AG04450 (cell line): ENCODE measurements around the gene PHF13. TPM values are rescaled to one million over a fixed set of nuclear protein-coding genes. Genes with fewer than 3 reads are reported as not detected.

Source experiments
- CTCF ChIA-PET: fragments of 300-600, 350-600 bp; formaldehyde crosslinking; extraction: SDS; loops from one replicate; lab custom pipeline; 2022; ENCODE audit warnings: antibody characterized with exemption, inconsistent platforms; lab: Charles Lee
- POLR2A ChIA-PET: fragments of 350-600 bp; formaldehyde crosslinking; extraction: SDS; loops from one replicate; lab custom pipeline; 2021; ENCODE audit warnings: antibody characterized with exemption, inconsistent platforms; lab: Yijun Ruan, JAX
- DNase-seq: peaks from one replicate; pipeline ENCODE4 v3.0.0-alpha.2; 2011; ENCODE audit warnings: low read depth, low spot score
- H3K27ac ChIP-seq: one replicate; pipeline ENCODE4 v1.5.1; 2012; ENCODE audit warnings: low read depth, low read length, control low read depth
- H3K27me3 ChIP-seq: one replicate; pipeline ENCODE4 v1.6.0; 2012; ENCODE audit warnings: low read length; ENCODE audit not compliant: control insufficient read depth, insufficient read depth
- H3K4me3 ChIP-seq: 2 replicates; pipeline ENCODE4 v1.5.1; 2011; ENCODE audit warnings: mild to moderate bottlenecking, low read depth, low read length, control low read depth
- H3K9me3 ChIP-seq: 2 replicates; pipeline ENCODE4 v1.5.1; 2012; ENCODE audit warnings: low read length; ENCODE audit not compliant: control insufficient read depth, insufficient read depth
- polyA plus RNA-seq: library from polyadenylated mRNA; depleted of rRNA; stranded (reverse); fragments of >200 nt; gene quantifications from 2 replicates; pipeline ENCODE4 v1.2.3, GENCODE V29; 2011
- TF ChIP-seq, protein P1 (sequence below): IDR thresholded peaks from 2 replicates; pipeline ENCODE4 v1.5.1; 2011; ENCODE audit warnings: low read depth, low read length, control low read depth, inconsistent platforms

PHF13 gene
- polyA plus RNA-seq, 1 experiment: 11.6 TPM

DNA sequence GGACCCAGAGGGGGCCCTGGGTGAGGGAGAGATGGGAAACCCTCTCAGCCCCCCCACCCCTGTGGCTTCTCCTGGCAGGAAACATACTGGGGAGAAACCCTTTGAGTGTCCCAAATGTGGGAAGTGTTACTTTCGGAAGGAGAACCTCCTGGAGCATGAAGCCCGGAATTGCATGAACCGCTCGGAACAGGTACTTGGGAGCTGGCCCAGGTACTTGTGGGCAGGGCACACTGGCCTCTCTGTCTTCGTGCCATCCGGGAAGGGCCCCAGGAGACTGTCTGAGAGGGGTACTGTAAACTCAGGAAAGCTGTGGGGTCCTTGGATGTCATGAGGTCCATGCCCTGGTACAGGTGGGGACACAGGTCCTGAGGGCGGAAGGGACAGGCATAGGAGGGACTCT lies 27.7 kb upstream of the PHF13 start:
- H3K27me3 ChIP-seq: no peaks in the 10 kb centered on the region
- ChIA-PET CTCF (no interaction called here), POLR2A (no interaction called here)
- no peak overlapping the region for H3K4me3 ChIP-seq
- no peaks in the 10 kb centered on the region for H3K9me3 ChIP-seq
- TF ChIP-seq, protein P1, sequence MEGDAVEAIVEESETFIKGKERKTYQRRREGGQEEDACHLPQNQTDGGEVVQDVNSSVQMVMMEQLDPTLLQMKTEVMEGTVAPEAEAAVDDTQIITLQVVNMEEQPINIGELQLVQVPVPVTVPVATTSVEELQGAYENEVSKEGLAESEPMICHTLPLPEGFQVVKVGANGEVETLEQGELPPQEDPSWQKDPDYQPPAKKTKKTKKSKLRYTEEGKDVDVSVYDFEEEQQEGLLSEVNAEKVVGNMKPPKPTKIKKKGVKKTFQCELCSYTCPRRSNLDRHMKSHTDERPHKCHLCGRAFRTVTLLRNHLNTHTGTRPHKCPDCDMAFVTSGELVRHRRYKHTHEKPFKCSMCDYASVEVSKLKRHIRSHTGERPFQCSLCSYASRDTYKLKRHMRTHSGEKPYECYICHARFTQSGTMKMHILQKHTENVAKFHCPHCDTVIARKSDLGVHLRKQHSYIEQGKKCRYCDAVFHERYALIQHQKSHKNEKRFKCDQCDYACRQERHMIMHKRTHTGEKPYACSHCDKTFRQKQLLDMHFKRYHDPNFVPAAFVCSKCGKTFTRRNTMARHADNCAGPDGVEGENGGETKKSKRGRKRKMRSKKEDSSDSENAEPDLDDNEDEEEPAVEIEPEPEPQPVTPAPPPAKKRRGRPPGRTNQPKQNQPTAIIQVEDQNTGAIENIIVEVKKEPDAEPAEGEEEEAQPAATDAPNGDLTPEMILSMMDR: no peak
- H3K27ac ChIP-seq: no peak overlapping the region
- DNase-seq: no peak

DNA sequence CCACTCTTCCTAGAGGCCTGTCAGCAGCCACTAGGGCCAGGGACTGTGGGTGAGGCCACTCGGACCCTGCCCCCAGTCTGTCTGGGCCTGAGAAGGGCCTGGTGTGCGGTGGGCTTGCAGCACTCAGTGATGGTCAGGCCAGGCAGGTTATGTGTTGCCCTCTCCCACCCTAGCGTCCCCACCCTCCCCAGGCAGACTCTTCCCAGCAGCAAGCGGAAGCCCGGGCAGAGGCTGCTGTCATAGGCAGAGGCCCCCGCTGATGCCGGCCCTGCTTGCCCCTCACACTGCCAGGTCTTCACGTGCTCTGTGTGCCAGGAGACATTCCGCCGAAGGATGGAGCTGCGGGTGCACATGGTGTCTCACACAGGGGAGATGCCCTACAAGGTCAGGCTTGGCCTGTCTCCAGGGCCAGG lies 27.1 kb upstream of the PHF13 start:
- TF ChIP-seq, protein P1: no peak
- H3K27ac ChIP-seq: no peak overlapping the region
- no peaks in the 10 kb centered on the region for H3K27me3 ChIP-seq
- no peak for DNase-seq
- H3K9me3 ChIP-seq: no peaks in the 10 kb centered on the region
- H3K4me3 ChIP-seq: no peak overlapping the region
- POLR2A ChIA-PET: interaction anchor here (1.6 kb wide), 1 partner anchor 16 kb away, joined by 6 read pairs; the partner anchor contains the start of gene KLHL21
- CTCF ChIA-PET: no interaction called here

DNA sequence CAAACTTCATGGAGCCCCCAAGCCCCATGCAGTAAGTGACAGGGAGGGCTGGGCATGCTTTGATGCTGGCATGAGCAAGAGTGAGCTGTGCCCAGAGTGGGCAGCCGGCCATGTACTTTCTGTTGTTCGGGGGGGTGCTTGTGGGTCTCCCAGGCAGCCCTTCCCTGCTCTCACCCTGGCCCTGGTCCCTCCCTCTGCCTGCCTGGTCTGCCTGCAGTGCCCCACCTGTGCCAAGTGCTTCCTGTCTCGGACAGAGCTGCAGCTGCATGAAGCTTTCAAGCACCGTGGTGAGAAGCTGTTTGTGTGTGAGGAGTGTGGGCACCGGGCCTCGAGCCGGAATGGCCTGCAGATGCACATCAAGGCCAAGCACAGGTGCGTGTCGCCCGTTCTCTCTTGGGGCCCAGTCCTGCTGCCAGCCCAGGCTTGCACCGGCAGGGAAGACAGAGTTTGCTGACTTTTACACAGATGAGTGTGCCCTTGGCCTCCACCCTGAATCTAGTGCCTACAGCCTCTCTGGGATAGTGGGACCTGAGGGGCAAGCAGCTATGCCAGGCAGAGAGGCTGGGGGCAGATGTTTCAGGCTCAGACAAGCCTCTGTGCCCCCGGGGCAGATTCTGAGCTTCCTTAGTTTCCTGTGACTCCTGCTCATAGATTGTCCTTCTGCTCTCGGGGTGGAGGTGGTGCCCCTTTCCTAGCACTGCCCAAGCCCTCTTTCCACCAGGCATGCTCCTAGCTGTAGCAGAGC lies 26.1 kb upstream of the PHF13 start:
- Histone ChIP-seq H3K9me3 (no peaks in the 10 kb centered on the region), H3K27me3 (no peaks in the 10 kb centered on the region), H3K4me3 (no peak overlapping the region), H3K27ac (no peak overlapping the region)
- TF ChIP-seq, protein P1: no peak
- no peak for DNase-seq
- ChIA-PET POLR2A (interaction anchor here (1.6 kb wide), 1 partner anchor 15 kb away, joined by 6 read pairs; the partner anchor contains the start of gene KLHL21), CTCF (no interaction called here)

DNA sequence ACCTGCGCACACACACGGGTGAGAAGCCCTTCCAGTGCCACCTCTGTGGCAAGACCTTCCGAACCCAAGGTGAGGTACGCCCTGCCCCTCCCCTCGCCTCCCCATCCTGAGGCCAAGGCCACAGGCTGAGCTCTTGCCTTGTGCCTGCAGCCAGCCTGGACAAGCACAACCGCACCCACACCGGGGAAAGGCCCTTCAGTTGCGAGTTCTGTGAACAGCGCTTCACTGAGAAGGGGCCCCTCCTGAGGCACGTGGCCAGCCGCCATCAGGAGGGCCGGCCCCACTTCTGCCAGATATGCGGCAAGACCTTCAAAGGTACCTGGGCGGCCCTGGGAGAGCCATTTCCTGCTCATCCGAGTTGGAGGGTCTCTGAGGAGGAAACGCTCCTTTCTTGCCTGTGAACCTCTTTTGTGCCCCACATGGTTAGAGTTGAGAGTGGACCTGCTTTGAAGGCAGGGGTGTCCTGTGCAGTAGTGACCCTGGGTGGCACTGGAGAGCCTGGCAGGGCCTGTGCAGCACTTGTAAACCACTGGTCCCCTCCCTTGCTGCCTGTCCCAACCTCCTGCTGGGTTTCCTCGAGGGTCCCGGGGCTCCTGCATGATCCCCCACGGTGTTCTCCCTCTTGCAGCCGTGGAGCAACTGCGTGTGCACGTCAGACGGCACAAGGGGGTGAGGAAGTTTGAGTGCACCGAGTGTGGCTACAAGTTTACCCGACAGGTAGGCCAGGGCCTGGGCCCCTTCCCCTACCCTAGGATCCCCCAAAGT lies 25.2 kb upstream of the PHF13 start:
- CTCF ChIA-PET: no interaction called here
- Histone ChIP-seq H3K27me3 (no peaks in the 10 kb centered on the region), H3K27ac (no peak overlapping the region), H3K9me3 (no peaks in the 10 kb centered on the region), H3K4me3 (no peak overlapping the region)
- no peak for DNase-seq
- POLR2A ChIA-PET: interaction anchor here (1.1 to 1.6 kb wide), 3 partner anchors 10 to 14 kb away, joined by 3 to 6 read pairs (median 5); partner anchors contain the start of gene KLHL21
- TF ChIP-seq, protein P1: no peak
